Stimulated activated naive B cell treated with anti-CD40 and anti-IgM and Interleukin-4, amounts not matched to agents 10 μg/mL and 1 μg/mL and 100 μg/mL, for 72 hours (primary cell): Measurements from ENCODE around the gene SOBP.
"Not testable (repeated sequence)": the region's sequence is repeated elsewhere in the genome, so short reads cannot be mapped to it uniquely, and the experiment has no call there.

Experiments
- ATAC-seq, 2 donors: fragments of 150-1000 bp; cut with Tn5 transposase; replicated peaks; 2 replicates each; pipeline ENCODE4 v1.10.0; 2021; ENCODE audit warnings: moderate library complexity in 1 of 2
- DNase-seq: peaks from one replicate; pipeline ENCODE4 v3.0.0; 2021
- H3K27ac Mint-ChIP-seq: one replicate; pipeline ENCODE4 v1.8.0; 2022; ENCODE audit warnings: mild to moderate bottlenecking, mixed read lengths
- H3K27me3 Mint-ChIP-seq, 2 donors: one replicate each; pipeline ENCODE4 v1.8.0; 2022; ENCODE audit warnings: mixed read lengths in 2 of 2
- H3K36me3 Mint-ChIP-seq, 2 donors: one replicate each; pipeline ENCODE4 v1.8.0; 2022; ENCODE audit warnings: mixed read lengths in 2 of 2, mild to moderate bottlenecking in 1 of 2
- H3K4me1 Mint-ChIP-seq, 2 donors: one replicate each; pipeline ENCODE4 v1.8.0; 2022; ENCODE audit warnings: mixed read lengths in 2 of 2, mild to moderate bottlenecking in 1 of 2
- H3K4me3 Mint-ChIP-seq, 2 donors: one replicate each; pipeline ENCODE4 v1.8.0; 2022; ENCODE audit warnings: mild to moderate bottlenecking in 2 of 2, mixed read lengths in 2 of 2, moderate library complexity in 1 of 2
- H3K9me3 Mint-ChIP-seq, 2 donors: one replicate each; pipeline ENCODE4 v1.8.0; 2022; ENCODE audit warnings: mixed read lengths in 2 of 2, mild to moderate bottlenecking in 1 of 2

Gene SOBP

GRCh38 chr6:107466062-107466461 lies 23.9 kb upstream of the SOBP start:
- Mint-ChIP-seq H3K4me3 (no peak overlapping the region), H3K27ac (no peak overlapping the region), H3K36me3 (no peaks in the 10 kb centered on the region), H3K9me3 (no peaks in the 10 kb centered on the region), H3K4me1 (no peaks in the 10 kb centered on the region), H3K27me3 (peaks cover 0 to 19% of the 10 kb centered on the region in 2 donors)
- DNase-seq (no peak), ATAC-seq (no peak)

- ATAC-seq (no peak), DNase-seq (no peak)
- no peaks in the 10 kb centered on the region for H3K9me3 Mint-ChIP-seq
- no peaks in the 10 kb centered on the region for H3K4me1 Mint-ChIP-seq
- no peak overlapping the region for H3K4me3 Mint-ChIP-seq
- H3K27me3 Mint-ChIP-seq: peaks cover 3 to 43% of the 10 kb centered on the region in 2 donors
- H3K27ac Mint-ChIP-seq: no peak overlapping the region
- H3K36me3 Mint-ChIP-seq: no peaks in the 10 kb centered on the region
Observed at GRCh38 chr6:107470364-107470763, 19.6 kb upstream of the SOBP start.

DNA sequence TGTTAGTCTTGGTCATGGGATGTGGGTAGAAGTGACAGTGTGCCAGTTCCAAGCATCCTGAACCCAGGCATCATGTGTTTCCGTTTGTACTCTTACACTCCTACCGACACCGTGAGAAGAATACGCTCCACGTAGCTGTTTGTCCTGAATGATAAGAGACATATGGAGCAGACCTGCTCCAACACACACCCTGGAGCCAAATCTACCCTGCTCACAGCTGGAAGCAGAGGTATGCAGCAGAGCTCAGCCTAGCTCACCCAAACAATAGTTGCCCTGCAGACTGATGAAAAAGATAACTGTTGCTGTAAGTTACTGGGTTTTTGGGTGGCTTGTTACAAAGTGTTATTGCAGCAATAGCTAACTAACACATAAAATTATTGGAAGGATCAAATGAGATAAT lies 16.3 kb upstream of the SOBP start:
- peaks cover 3 to 43% of the 10 kb centered on the region in 2 donors for H3K27me3 Mint-ChIP-seq
- H3K4me1 Mint-ChIP-seq: no peaks in the 10 kb centered on the region

DNA sequence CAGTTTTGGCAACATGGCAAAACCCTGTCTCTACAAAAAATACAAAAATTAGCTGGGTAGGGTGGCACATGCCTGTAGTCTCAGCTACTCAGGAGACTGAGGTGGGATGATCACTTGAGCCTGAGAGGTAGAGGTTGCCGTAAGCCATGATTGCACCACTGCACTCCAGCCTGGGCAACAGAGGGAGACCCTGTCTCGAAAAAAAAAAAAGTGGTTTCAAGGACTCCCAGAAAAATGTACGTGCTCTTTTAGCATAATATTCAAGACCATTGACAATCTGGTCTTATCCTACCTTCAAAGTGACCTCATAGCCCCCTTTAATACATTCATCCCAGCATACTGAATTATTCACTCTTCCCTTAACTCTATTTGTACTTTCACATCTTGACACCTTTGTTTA lies 14.6 kb upstream of the SOBP start:
- not testable (repeated sequence) for H3K9me3 Mint-ChIP-seq, H3K4me1 Mint-ChIP-seq, H3K36me3 Mint-ChIP-seq, ATAC-seq, DNase-seq, H3K27ac Mint-ChIP-seq, H3K4me3 Mint-ChIP-seq
- H3K27me3 Mint-ChIP-seq: peaks cover 3 to 49% of the 10 kb centered on the region in 2 donors

More for the DNA sequence above, 16.3 kb upstream of the SOBP start:
- Mint-ChIP-seq H3K27ac (no peak overlapping the region), H3K9me3 (no peaks in the 10 kb centered on the region), H3K4me3 (no peak overlapping the region), H3K36me3 (no peaks in the 10 kb centered on the region)
- DNase-seq (no peak), ATAC-seq (no peak)

GRCh38 chr6:107475826-107476225 lies 14.1 kb upstream of the SOBP start:
- H3K9me3 Mint-ChIP-seq, H3K4me1 Mint-ChIP-seq, H3K27ac Mint-ChIP-seq, ATAC-seq, H3K36me3 Mint-ChIP-seq, DNase-seq, H3K4me3 Mint-ChIP-seq: not testable (repeated sequence)
- H3K27me3 Mint-ChIP-seq: peaks cover 7 to 53% of the 10 kb centered on the region in 2 donors

DNA sequence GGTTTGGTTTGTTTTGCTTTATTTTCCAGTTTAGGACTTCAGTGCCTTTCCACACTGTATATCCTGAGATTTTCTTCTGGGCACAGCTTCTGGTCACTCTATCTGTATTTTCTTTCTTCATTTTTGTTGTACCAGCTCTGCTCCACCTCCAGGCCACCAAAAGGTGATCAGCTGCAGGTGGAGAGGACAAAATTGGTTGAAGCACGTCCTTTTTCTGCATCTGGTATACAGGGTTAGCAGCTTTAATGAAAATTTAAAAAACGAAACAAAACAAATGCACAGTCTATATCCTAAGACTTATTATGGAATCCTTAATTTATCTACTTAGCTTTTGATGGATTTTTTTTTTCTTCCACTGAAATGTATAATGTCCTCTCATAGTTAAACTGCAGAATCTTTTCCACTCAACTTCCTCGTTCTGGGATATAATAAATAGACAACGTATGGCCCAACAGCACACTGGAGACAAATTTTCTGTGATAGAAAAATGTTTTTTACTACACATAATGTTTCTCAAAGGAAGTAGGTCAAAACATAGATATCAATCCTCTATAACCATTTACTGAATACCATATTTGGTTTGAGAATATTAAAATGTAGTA lies 10.7 kb upstream of the SOBP start:
- H3K4me1 Mint-ChIP-seq: no peaks in the 10 kb centered on the region
- H3K36me3 Mint-ChIP-seq: no peaks in the 10 kb centered on the region
- H3K9me3 Mint-ChIP-seq: no peaks in the 10 kb centered on the region
- H3K4me3 Mint-ChIP-seq: no peak overlapping the region
- no peak for DNase-seq
- ATAC-seq: no peak
- H3K27ac Mint-ChIP-seq: no peak overlapping the region
- H3K27me3 Mint-ChIP-seq: peaks cover 19 to 56% of the 10 kb centered on the region in 2 donors

DNA sequence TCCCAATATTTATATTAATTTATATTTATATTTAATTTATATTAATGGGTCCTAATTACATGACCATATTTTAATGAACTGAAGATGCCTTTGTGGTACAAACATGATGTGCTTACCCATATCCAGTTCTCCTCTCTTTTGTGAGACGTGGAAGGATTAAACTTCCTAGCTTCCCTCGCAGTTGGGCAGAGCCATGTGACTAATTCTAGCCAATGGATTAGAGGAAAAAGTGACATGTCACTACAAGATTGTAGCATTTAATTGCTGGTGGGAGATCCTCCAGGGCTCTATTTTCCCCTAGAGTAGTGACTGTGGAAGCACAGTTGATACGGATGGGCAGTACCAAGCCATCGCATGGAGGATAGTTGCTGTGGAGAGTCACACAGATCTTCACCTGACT lies 4.8 kb upstream of the SOBP start:
- H3K27me3 Mint-ChIP-seq: peaks cover 36 to 41% of the 10 kb centered on the region in 2 donors

GRCh38 chr6:107488174-107488874 lies 1.6 kb upstream of the SOBP start:
- DNase-seq (no peak), ATAC-seq (peak in 1 of 2 donors; percentile 28)
- H3K27ac Mint-ChIP-seq: peak overlapping the region; percentile 52
- peaks cover 0 to 2% of the 10 kb centered on the region in 2 donors for H3K36me3 Mint-ChIP-seq
- no peaks in the 10 kb centered on the region for H3K9me3 Mint-ChIP-seq
- H3K27me3 Mint-ChIP-seq: peaks cover 15 to 24% of the 10 kb centered on the region in 2 donors
- H3K4me3 Mint-ChIP-seq: peak overlapping the region; percentile 87 to 90
- H3K4me1 Mint-ChIP-seq: peaks cover 9 to 28% of the 10 kb centered on the region in 2 donors

More for the DNA sequence above, 4.8 kb upstream of the SOBP start:
- H3K27ac Mint-ChIP-seq: no peak overlapping the region
- no peaks in the 10 kb centered on the region for H3K36me3 Mint-ChIP-seq
- ATAC-seq (no peak), DNase-seq (no peak)
- no peaks in the 10 kb centered on the region for H3K9me3 Mint-ChIP-seq
- H3K4me3 Mint-ChIP-seq: no peak overlapping the region
- peaks cover 6 to 15% of the 10 kb centered on the region in 2 donors for H3K4me1 Mint-ChIP-seq

DNA sequence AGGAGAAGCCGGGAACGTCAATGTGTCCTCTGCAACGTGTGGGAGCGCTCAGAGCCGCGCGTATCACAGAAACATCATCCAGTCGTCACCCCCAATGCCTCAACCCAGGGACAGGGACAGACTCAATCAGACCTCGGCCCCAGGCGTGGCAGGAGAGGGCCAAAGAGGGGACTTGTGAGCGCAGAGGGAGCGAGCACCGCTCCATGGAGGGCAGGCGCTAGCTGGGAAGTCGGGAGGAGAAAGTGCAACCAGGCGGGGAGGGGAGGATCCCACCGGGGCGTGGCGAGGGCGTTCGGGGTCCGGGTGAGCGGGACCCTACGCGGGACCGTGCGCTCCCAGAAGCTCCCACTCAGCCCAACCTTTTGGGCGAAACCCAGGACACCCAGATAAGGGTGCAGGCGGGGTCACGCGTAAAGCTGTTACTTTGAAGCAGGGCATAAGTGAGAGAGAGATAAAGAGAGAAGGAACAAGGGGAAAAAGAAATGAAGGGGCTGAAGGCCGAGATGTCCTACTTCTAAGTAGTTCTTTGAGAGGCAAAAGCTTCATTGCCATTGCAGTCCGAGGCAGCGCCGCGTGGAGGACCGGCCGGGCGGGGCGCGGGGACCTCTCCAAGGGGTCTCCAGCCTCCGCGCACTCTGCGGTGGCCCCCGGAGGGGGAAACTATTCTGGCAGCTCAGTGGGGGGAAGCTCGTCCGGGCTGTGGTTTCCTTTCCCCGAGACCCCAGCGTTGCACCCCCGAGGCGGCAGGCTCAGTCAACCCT lies 862 bp upstream of the SOBP start:
- Mint-ChIP-seq H3K27ac (peak overlapping the region; percentile 52), H3K36me3 (peaks cover 0 to 2% of the 10 kb centered on the region in 2 donors), H3K4me3 (peak overlapping the region; percentile 87 to 90), H3K9me3 (no peaks in the 10 kb centered on the region), H3K4me1 (peaks cover 9 to 28% of the 10 kb centered on the region in 2 donors), H3K27me3 (peaks cover 15 to 24% of the 10 kb centered on the region in 2 donors)
- DNase-seq: peak; percentile 9
- peak; percentile 39 to 44 for ATAC-seq

GRCh38 chr6:107490566-107491137 lies 735 bp downstream of the SOBP start:
- Mint-ChIP-seq H3K9me3 (no peaks in the 10 kb centered on the region), H3K4me1 (peaks cover 13 to 28% of the 10 kb centered on the region in 2 donors), H3K4me3 (peak overlapping the region; percentile 84 to 97), H3K27ac (peak overlapping the region; percentile 66), H3K36me3 (peaks cover 0 to 2% of the 10 kb centered on the region in 2 donors), H3K27me3 (peaks cover 22 to 23% of the 10 kb centered on the region in 2 donors)
- no peak for ATAC-seq
- no peak for DNase-seq

DNA sequence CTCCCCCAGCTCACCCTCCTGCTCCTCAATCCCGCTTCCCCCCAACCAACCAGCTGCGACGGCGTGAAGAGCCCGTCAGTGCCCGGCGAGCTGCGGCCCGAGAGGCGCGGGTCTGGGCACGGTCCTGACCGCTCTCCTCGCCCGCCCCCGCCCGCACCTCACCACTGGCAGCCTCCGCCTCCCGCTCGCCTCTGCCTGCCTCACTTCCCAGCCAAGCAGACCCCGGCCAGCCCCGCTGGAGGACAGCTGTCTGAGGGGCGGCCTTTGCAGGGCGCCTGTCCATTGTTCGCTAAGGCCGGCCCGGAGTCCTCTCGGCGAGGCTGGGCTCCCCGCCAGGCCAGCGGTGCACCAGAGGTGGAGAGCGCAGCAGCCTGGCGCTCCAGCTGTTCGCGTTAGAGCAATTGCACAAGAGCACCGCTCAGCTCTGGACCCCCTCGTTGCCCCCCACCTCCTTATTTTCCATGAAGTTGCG lies 1.3 kb downstream of the SOBP start:
- ATAC-seq (peak in 1 of 2 donors; percentile 13), DNase-seq (peak; percentile 1)
- H3K27ac Mint-ChIP-seq: peak overlapping the region; percentile 66
- H3K27me3 Mint-ChIP-seq: peaks cover 22 to 23% of the 10 kb centered on the region in 2 donors
- H3K36me3 Mint-ChIP-seq: peaks cover 0 to 2% of the 10 kb centered on the region in 2 donors
- H3K9me3 Mint-ChIP-seq: no peaks in the 10 kb centered on the region
- peak overlapping the region; percentile 84 to 97 for H3K4me3 Mint-ChIP-seq
- peaks cover 13 to 28% of the 10 kb centered on the region in 2 donors for H3K4me1 Mint-ChIP-seq

DNA sequence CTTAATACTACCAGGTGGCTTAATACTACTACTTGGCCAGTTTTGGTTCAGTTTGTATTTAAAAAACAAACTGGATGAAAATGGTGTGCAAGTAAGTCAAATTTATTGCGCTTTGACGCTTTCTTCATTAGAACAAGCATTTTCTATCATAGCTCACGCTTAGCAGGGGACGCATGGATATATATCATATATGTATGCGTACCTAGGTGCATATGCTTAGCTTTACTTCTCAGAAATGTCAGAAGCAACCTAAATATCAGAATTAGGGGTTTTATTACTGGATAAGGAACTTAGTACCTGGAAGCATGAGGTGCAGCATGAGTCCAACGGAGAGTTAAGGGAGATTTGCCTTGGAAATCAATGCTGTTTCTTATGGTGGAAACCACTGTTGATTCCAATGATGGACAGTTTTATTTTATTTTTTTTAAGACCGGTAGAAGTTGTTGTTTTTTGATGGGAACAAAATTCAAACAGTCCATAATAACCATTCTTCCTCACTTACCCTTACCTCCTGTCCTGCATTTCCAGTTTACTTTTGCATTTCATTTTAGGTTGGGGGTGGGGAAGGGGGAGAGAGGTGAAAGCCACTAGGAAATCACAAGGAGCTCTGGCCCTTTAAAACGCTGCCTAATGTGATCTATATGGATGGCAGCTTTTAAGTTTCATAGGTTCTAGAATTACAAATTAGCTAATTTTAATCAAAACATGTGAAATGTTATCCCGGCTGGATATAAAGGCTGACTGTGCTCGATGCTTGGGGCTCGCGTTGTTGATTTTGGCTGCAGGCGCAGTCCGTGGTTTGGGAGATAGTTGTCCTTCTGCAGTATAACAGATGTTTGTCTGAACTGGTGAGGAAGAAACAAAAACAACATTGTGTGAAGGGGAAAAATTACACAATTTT lies 2.1 kb downstream of the SOBP start:
- DNase-seq (no peak), ATAC-seq (no peak)
- H3K36me3 Mint-ChIP-seq: peaks cover 0 to 2% of the 10 kb centered on the region in 2 donors
- peaks cover 13 to 28% of the 10 kb centered on the region in 2 donors for H3K4me1 Mint-ChIP-seq
- no peaks in the 10 kb centered on the region for H3K9me3 Mint-ChIP-seq
- H3K27me3 Mint-ChIP-seq: peaks cover 19 to 22% of the 10 kb centered on the region in 2 donors
- H3K27ac Mint-ChIP-seq: no peak overlapping the region
- H3K4me3 Mint-ChIP-seq: peak overlapping the region; percentile 84 to 97
